NOMO-1 treated with DMSO at 0.1 percent for 48 hours (cell line): Measurements from ENCODE around the gene CLCN5.

Source experiments
- DNase-seq: peaks from one replicate; lab custom pipeline; 2025; ENCODE audit not compliant: unreplicated experiment; lab: John Stamatoyannopoulos, UW

Gene CLCN5

GRCh38 chrX:50075630-50076339, 153.4 kb downstream of the CLCN5 start:
- DNase-seq = peak; percentile 72

- no peak for DNase-seq
Measured at GRCh38 chrX:50081282-50081889, 159.0 kb downstream of the CLCN5 start.

- no peak for DNase-seq
Measured at GRCh38 chrX:50082741-50083140, 160.3 kb downstream of the CLCN5 start.

GRCh38 chrX:50088645-50089044, 166.2 kb downstream of the CLCN5 start:
- DNase-seq = no peak

- DNase-seq = no peak
Measured at GRCh38 chrX:50093625-50094024, 171.2 kb downstream of the CLCN5 start.

- no peak for DNase-seq
Measured at GRCh38 chrX:50097071-50097470, 174.7 kb downstream of the CLCN5 start.

- no peak for DNase-seq
Measured at GRCh38 chrX:50098241-50098640, 175.8 kb downstream of the CLCN5 start.

- no peak for DNase-seq
Measured at GRCh38 chrX:50098749-50099148, 176.4 kb downstream of the CLCN5 start.

GRCh38 chrX:50099331-50099730, 176.9 kb downstream of the CLCN5 start:
- no peak for DNase-seq

- peak; percentile 22 for DNase-seq
Measured at GRCh38 chrX:50100188-50100587, 177.8 kb downstream of the CLCN5 start.

GRCh38 chrX:50103176-50103575, 180.8 kb downstream of the CLCN5 start:
- no peak for DNase-seq

- DNase-seq = no peak
Measured at GRCh38 chrX:50103866-50104566, 181.6 kb downstream of the CLCN5 start.

GRCh38 chrX:50106051-50106675, 183.8 kb downstream of the CLCN5 start:
- no peak for DNase-seq

GRCh38 chrX:50107470-50107869, 185.1 kb downstream of the CLCN5 start:
- DNase-seq = peak; percentile 38

- no peak for DNase-seq
Measured at GRCh38 chrX:50108264-50108663, 185.9 kb downstream of the CLCN5 start.

- DNase-seq = no peak
Measured at GRCh38 chrX:50111742-50112141, 189.3 kb downstream of the CLCN5 start.

- no peak for DNase-seq
Measured at GRCh38 chrX:50114113-50114512, 191.7 kb downstream of the CLCN5 start.

GRCh38 chrX:50115973-50116372, 193.6 kb downstream of the CLCN5 start:
- DNase-seq = peak; percentile 43

- peak; percentile 72 for DNase-seq
Measured at GRCh38 chrX:50117476-50117875, 195.1 kb downstream of the CLCN5 start.

GRCh38 chrX:50125480-50125879, 203.1 kb downstream of the CLCN5 start:
- DNase-seq = no peak

GRCh38 chrX:50147972-50148371, 225.6 kb downstream of the CLCN5 start:
- no peak for DNase-seq
